ENCODE results near the gene KRTAP10-2.

DNA sequence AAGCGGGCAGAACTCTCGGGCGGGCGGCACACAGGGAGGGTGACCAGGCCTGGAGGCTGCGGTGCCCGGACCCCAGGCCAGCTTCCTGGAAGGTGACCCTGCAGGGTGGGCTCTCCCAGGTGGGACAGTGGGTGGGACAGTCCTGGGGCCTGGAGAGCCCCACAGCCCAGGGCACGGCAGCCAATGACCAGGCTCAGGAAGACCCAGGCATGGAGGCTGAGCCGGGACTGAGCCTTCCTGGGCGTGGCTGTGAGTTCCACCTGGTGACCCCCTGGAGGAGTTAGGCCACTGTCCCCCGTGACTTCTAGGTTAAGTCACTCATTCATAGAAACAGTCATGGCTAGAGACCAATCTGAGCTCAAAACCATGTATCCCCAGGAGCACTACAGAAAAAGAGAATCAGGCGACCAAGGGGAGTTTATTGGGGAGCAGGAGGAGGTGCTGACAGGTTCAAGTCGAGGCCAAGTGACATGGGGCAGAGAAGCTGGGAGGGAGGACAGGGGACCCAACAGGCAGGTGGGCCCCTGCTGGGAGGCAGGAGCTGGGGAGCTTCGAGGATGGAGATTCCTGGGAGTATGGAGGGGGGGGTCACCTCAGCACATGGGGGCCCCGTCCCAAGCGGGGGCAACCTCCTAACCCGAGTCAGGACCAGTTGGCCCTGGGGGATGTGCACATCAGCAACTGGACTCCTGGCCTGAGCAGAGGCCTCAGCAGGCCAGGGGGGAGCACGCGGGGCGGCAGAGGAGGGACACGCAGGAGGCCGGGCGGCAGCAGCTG, 27.9 kb upstream of the KRTAP10-2 start:
- TF ChIP-seq CTCF (IDR thresholded peaks at IDR 0.05), result no peak
- TF ChIP-seq POLR2A (IDR thresholded peaks at IDR 0.05), result no peak

Data from Peyer's patch (tissue), 4 donors.